ENCODE results near the gene FRAS1.

DNA sequence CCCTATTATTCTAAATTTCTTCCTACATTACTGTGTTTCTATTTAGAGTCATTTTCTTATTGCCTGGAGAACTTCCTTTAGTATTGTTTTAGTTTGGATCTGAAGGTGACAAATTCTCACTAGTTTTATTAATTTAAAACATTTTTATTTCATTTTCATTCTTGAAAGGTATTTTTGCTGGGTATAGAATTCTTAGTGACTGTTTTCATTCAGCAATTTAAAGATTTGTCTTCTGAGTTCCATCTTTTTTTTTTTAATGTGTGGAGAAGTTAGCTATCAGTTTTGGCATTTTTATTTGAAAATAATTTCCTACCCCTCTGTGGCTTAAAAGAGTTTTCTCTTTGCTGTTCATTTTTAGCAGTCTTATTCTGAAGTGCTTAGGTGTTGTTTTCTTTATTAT, 169.2 kb downstream of the FRAS1 start:
- TF ChIP-seq, protein P1, sequence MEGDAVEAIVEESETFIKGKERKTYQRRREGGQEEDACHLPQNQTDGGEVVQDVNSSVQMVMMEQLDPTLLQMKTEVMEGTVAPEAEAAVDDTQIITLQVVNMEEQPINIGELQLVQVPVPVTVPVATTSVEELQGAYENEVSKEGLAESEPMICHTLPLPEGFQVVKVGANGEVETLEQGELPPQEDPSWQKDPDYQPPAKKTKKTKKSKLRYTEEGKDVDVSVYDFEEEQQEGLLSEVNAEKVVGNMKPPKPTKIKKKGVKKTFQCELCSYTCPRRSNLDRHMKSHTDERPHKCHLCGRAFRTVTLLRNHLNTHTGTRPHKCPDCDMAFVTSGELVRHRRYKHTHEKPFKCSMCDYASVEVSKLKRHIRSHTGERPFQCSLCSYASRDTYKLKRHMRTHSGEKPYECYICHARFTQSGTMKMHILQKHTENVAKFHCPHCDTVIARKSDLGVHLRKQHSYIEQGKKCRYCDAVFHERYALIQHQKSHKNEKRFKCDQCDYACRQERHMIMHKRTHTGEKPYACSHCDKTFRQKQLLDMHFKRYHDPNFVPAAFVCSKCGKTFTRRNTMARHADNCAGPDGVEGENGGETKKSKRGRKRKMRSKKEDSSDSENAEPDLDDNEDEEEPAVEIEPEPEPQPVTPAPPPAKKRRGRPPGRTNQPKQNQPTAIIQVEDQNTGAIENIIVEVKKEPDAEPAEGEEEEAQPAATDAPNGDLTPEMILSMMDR (conservative IDR thresholded peaks at IDR 0.05), result no peak
- TF ChIP-seq EZH2 (IDR thresholded peaks at IDR 0.05; ENCODE audit: low read depth), result no peak
